HG03066 (cell line): Measurements from ENCODE around the gene CD209.

Experiments
- ATAC-seq: cut with Tn5 transposase; IDR thresholded peaks from one replicate; pipeline ENCODE4 v1.9.1; 2021; ENCODE audit warnings: low read depth; ENCODE audit not compliant: unreplicated experiment

The CD209 gene

DNA sequence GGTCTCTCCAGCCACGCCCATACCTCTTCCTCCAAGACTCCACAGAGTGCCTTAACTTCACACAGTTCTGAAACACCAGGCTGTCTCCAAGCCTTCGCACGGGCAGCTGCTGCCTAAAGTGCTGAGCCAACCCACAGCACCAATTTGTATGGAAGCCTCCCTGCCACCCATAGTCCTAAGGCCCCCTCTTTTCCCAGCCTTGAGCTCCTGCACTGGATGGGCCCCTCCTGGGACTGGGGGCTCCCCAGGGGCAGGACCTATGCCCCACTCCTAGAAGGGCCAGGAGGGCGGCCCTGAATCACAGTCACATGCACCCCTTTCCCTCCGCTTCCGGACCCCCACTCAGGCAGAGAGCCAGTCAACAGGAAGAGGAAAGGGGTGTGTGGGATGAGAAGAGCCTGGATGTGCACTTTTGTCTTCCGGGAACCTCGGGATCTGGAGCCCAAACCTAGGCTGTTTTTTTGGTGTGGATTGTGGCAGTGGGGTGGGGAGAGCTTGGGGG, 40.3 kb downstream of the CD209 start:
- no peak for ATAC-seq

DNA sequence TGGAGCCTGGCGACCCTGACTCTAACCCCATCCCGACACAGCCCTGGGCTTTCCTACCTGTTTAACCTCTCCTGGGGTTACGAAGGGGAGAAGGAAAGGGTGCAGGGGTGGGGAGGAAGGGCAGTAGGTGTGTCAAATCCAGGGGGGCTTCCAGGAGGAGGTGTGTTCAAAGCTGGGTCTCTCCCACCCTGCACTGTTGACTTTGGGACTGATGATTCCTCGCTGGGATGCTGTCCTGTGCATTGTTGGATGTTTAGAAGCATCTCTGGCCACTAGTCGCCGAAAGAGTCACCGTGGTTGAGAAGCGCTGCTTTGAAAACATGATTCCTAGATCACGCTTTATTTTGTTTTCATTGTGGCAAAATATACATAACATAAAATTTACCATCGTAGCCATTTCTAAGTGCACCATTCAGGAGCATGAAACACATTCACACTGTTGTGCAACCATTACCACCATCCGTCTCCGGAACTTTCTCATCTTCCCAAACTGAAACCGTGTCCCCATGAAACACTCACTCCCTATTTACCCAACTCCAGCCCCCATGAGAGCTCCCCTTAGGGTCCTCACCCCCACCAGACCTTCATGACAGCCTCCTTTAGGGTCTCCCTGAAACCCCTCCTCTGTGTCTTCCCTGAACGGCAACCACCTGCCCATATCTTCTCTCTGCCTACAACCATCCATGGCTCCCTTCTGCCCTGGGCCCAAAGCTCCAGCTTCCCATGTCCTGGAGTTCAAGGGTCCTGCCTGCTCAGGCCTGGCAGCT, 41.0 kb downstream of the CD209 start:
- no peak for ATAC-seq

DNA sequence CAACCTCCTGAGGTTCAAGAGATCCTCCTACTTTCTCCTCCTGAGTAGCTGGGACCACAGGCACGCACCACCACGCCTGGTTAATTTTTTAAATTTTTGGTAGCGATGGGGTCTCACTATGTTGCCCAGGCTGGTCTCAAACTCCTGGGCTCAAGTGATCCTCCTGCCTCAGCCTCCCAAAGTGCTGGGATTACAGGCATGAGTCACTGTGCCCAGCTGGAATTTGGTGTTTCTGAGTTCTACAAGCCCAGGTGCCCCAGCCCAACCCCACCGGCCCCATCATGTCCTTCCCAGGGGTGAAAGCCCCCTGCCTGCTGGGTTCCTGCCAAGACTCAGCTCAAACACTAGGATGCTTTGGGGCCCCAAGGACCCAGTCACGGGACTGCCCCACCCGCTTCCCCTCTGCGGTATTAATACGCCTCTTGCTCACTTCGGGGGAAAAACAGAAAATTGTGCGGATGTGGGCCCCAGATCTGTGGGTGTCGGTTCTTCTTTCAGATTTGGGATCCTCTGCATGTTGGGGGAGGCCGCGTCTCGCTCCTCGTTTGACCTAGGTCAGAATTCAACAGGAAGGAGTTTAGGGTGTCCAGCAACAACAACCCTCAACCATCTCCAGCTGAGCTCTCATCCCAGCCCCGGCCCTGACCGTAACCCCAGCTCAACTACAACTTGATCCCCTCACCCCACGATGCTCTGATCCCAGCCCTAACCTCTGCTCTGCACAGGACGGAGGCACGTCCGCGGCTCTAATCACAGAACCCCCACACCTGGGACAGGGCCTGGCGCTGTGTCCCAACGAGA, 41.7 kb downstream of the CD209 start:
- ATAC-seq: no peak

GRCh38 chr19:7704280-7705060, 42.9 kb downstream of the CD209 start:
- ATAC-seq: no peak

DNA sequence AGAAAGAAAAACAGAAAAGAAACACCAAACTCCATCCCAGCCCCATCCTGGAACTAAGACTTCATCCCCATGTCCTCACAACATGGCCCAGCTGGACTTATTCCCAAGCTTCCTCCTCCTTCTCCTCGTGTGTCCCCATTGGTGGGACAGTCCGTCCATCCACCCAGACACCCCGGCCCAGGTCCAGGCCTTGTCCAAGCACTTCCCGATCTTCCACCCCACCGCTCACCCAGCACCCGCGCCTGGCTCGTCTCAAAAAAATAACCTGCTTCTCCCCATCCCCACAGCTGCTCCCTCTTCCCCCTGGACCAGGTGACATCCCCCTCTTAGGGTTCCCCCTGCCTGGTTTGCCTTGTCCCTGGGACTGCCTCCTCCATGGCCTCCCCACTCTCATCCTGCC, 44.0 kb downstream of the CD209 start:
- no peak for ATAC-seq

DNA sequence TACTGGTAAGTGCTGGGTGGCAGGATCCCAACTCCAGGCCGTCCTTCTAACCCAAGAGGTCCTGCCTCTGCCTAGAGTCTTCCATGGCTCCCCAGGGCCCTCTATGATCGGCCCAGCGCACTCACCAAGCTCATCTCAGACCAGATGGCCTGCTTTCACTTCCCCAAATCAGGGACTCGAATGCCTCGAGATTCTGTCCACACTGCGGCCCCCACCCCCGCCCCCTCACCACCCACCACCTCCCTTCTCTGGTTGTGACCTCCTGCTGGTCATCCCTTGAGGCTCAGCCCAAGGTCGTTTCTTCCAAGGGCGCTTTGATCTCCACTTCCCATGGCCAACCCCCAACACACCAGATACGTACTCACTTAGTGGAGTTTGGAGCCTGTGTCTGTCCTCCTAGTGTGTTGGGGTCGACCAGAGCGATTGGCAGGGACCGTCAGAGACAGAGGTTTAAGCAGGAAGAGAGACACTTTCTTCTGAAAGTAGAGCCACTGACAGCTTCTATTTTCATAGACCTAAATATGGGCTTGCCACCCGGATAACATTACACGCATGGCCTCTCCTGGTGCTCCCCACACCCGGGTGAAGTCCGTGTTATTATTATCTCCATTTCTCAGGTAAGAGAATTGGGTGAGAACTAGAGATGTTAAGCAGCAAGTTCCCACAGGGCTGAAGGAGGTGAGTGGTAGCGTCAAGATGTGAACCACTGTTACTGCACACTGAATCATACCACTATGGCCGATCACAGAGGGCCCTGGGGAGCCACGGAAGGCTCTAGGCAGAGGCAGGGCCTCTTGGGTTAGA, 45.5 kb downstream of the CD209 start, which contains the start of gene FCER2:
FCER2 (minus strand) TSS at position 478 of the 804 bp plus-strand sequence. CDS start 2,371 bp downstream, outside the sequence.
- peak; percentile 49 for ATAC-seq

GRCh38 chr19:7701049-7701653, 46.2 kb downstream of the CD209 start:
- ATAC-seq: no peak

- no peak for ATAC-seq
Measured at GRCh38 chr19:7699417-7700401, 47.6 kb downstream of the CD209 start.

DNA sequence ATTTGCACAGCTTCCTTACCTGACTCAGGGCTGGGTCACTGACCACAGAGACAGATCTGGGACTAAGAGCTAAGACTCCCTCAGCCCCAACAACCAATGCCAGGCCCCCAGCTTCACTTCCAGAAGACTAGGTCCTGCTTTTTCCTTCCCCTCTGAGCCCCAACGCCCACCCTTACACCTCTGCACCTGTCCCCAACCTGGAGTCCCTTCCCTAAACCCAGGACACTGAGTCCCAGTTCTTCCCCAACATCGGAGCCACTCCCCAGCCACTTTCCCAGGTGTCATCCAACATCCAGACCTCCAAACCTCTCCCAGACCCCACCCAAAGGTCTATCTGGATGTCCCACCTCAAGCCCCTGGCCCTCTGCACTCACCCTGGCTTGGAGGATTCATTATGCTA, 48.3 kb downstream of the CD209 start:
- no peak for ATAC-seq

DNA sequence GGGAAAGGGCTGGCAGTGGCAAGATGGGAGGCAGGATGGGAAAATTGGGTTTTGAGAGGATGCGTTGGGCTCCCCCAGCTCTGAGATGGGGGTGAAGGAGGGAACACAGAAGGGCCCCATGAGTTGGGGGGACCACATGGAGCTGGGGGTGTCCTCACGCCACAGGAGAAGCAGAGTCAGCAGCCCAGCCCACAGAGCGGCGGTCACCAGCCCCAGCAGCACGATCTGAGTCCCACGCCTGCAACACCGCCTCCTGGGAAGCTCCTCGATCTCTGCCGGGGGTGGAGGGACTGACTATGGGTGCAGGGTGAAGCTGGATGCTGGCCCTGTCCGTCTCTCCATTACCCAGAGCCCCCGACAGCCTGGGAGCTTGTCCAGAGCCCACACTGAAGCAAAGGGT, 48.8 kb downstream of the CD209 start:
- ATAC-seq: no peak

GRCh38 chr19:7697721-7698287, 49.5 kb downstream of the CD209 start:
- ATAC-seq: no peak

GRCh38 chr19:7694499-7694898, 52.8 kb downstream of the CD209 start:
- ATAC-seq: no peak

DNA sequence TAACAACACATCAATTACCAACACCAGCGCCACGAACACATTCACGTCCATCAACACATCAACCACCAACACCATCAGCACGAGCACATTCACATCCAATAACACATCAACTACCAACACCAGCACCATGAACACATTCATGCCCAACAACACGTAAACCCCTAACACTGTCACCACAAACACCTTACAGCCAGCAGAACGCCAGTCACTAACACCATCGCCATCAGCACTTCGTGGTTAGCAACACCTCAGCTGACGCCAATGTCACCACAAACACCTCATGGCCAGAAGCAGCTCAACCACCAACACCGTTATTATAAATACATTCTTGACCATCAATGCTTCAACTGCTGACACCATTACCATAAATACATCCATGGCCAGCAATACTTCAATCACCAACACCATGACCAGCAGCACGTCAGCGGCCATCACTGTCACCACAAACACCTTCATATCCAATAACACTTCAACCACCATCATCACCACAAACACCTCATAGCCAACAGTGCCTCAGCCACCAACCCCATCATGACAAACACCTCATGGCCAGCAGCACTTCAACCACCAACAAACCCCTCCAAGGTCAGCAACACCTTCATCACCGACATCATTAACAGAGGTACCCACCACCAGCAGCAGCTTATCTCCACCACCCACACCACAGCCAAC, 54.8 kb downstream of the CD209 start:
- no peak for ATAC-seq

DNA sequence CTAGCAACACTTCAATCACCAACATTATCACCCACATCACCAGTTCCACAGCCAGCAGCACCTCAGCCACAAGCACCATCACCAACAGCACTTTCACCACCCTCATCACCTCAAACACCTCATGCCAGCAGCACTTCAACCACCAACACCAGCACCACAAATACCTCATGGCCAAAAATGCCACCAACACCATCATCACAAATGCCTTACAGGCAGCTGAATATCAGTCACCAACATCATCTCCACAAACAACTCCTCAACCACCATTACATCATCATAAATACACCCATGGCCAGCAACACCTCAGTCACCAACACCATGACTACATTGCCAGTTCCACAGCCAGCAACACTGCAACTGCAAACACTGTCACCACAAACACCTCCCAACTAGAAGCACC, 55.8 kb downstream of the CD209 start:
- ATAC-seq: no peak

DNA sequence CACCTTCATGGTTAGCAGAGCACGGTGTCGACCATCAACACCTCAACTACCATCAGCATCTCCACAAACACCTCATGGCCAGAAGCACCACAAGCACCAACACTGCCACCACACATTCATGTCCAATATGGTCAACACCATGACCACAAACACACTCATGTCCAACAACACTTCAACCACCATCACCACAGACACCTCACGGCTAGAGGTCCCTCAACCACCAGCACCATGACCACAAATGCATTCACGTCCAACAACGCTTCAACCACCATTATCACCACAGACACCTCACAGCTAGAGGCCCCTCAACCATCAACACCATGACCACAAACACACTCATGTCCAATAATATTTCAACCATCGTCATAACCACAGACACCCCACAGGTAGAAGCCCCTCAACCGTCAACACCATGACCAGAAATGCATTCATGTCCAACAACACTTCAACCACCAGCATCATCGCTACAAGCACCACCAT, 56.5 kb downstream of the CD209 start:
- no peak for ATAC-seq
